Eye (tissue), 1 donor: ENCODE results near the gene CD1E.
"Not testable (repeated sequence)": the region's sequence is repeated elsewhere in the genome, so short reads cannot be mapped to it uniquely, and the experiment has no call there.

ENCODE experiments used
- DNase-seq: peaks from one replicate; pipeline ENCODE4 v3.0.0-alpha.2; 2015

Gene CD1E

DNA sequence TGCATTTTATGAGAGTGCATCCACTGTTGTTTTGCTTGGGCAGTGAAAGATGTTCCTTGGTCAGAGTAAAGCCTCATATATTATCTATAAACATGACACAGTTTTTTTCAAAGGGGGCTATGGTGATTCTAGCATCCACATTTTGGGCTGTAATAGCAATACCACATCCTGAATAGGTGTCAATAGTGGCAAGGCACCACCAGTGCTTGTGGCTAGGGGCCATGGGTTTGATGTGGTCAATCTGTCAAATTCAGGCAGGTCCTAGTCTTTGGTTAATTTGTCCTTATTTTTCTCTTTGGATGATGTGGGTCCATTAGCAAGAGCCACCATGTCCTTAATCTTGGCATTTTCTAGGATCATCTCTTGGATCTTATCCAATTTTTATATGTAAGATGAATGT, 13.1 kb downstream of the CD1E start:
- DNase-seq: no peak

DNA sequence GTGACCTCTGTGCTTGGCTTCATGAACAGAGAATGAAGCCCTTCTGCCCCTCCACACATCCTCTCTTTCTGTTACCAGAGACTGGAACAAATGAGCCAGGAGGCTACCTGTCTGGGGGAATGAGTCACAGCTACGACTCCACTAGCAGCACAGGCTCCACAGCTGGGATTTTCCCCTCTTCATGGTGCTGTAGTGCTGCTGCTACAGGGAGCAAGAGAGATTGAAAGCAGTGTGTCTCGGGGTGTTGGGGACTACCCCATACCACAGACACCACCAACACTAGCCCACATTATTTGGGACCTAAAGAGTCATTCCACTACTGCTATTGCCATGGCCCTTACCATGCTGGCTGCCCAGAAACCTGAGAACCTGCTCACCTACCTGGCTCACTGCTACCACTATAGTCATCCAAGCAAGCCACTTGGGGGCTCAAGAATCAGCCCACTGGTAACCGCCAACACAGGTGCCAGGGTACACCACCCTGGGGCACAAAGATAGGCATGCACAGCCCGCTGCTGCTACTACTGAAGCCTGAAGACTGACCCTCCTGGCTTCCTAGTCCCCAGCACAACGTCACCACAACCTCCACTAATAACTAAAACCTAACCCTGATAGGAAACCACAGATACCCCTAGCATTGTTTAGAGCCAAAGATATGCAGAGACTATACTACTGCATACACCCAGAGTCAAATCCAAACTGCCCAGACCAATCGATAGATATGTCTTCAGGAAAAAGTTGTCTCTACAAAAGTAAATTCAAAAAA, 17.7 kb downstream of the CD1E start:
- DNase-seq: no peak

GRCh38 chr1:158374101-158374500, 20.4 kb downstream of the CD1E start:
- DNase-seq: not testable (repeated sequence)

DNA sequence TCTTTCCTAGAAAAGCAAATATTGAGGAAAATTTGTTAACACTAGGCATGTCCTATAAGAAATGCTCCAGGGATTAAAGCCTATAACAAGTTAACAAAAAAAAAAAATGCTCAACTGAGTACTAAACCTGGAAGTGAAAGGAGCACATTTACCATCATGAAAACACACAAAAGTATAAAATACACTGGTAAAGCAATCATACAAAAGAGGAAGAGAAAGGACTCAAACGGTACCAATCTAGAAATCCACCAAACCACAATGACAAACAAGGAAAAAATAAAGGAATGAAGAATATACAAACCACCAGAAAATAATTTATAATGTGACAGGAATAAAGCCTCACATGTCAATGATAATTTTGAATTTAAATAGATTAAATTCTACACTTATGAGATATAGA, 21.2 kb downstream of the CD1E start:
- no peak for DNase-seq

GRCh38 chr1:158390331-158390730, 36.6 kb downstream of the CD1E start:
- DNase-seq: no peak

GRCh38 chr1:158391099-158391498, 37.4 kb downstream of the CD1E start:
- DNase-seq: no peak

DNA sequence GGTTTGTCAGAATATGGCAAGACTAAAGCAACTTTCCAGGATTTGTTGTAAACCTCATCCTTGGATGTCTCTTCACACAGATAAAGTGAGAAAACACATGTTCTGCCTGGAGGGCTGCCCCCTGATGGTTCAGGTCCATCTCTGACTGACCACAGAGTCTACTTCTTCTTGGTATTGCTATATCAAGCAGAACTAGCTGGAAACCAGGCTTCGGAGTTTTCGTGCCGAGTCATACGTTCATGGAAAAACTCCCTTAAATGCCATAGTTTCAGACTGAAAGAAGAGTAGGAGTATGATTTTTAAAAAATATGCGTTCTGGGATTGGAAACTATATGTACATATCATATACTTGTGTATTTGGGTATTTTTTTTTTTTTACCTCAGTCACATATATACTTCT, 39.8 kb downstream of the CD1E start:
- DNase-seq: no peak

GRCh38 chr1:158396646-158397045, 43.0 kb downstream of the CD1E start:
- DNase-seq: no peak

GRCh38 chr1:158398818-158399514, 45.3 kb downstream of the CD1E start, which contains the start of gene OR10T2:
OR10T2 (minus strand) TSS chr1:158399466; CDS start chr1:158399466, 0 bp downstream.
- DNase-seq: no peak

DNA sequence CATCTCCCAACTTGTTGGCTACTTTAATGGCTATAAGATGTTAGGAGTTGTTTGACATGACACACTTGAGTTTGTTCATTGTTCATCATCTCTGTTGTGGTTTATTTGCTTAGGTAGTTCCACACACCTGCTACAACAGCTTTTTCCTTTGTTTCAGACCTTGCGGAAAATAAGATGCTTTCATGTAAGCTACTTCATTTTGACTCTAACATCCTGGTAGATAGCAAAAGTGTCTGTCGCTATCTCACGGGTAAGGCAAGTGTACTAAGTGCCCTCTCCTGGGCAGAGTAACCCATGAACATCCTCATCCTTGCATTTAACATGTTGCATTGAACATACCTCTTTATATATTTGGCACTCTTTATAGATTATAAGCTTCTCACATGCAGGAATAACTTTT, 47.2 kb downstream of the CD1E start:
- no peak for DNase-seq

- DNase-seq: no peak
Observed at GRCh38 chr1:158407092-158407491, 53.4 kb downstream of the CD1E start.
